CD4-positive, alpha-beta T cell treated with Interleukin-6 at 100 ng/mL for 8 hours (primary cell): ENCODE results near the gene DEGS2.

Experiments used
- DNase-seq: peaks from one replicate; pipeline ENCODE4 v3.0.0-alpha.2; 2020; ENCODE audit warnings: mixed read lengths, low spot score

DEGS2 gene

GRCh38 chr14:100132161-100132902 is 27.1 kb downstream of the DEGS2 start:
- no peak for DNase-seq

- no peak for DNase-seq
Measured at GRCh38 chr14:100131181-100131580, 28.3 kb downstream of the DEGS2 start.

- DNase-seq = no peak
Measured at GRCh38 chr14:100130521-100130920, 28.9 kb downstream of the DEGS2 start.

- DNase-seq = no peak
Measured at GRCh38 chr14:100129161-100129589, 30.3 kb downstream of the DEGS2 start.

- no peak for DNase-seq
Measured at GRCh38 chr14:100128688-100129087, 30.8 kb downstream of the DEGS2 start.

GRCh38 chr14:100127853-100128455 is 31.5 kb downstream of the DEGS2 start:
- no peak for DNase-seq

GRCh38 chr14:100126401-100126800 is 33.0 kb downstream of the DEGS2 start:
- no peak for DNase-seq

- DNase-seq = no peak
Measured at GRCh38 chr14:100124551-100125088, 34.8 kb downstream of the DEGS2 start.

- DNase-seq = no peak
Measured at GRCh38 chr14:100123618-100124017, 35.8 kb downstream of the DEGS2 start.

- DNase-seq = no peak
Measured at GRCh38 chr14:100122481-100123223, 36.8 kb downstream of the DEGS2 start.

GRCh38 chr14:100121643-100122480 is 37.6 kb downstream of the DEGS2 start:
- no peak for DNase-seq

- no peak for DNase-seq
Measured at GRCh38 chr14:100120522-100121269, 38.7 kb downstream of the DEGS2 start.

- no peak for DNase-seq
Measured at GRCh38 chr14:100119251-100119650, 40.2 kb downstream of the DEGS2 start.

GRCh38 chr14:100118396-100119011 is 40.9 kb downstream of the DEGS2 start:
- no peak for DNase-seq

- DNase-seq = no peak
Measured at GRCh38 chr14:100117633-100118395, 41.6 kb downstream of the DEGS2 start.

- no peak for DNase-seq
Measured at GRCh38 chr14:100117026-100117425, 42.4 kb downstream of the DEGS2 start.

GRCh38 chr14:100116134-100116533 is 43.3 kb downstream of the DEGS2 start:
- DNase-seq = no peak

GRCh38 chr14:100115726-100116125 is 43.7 kb downstream of the DEGS2 start:
- DNase-seq = no peak

GRCh38 chr14:100115236-100115635 is 44.2 kb downstream of the DEGS2 start:
- no peak for DNase-seq
